Thymus (tissue), 11 donors: Measurements from ENCODE around the gene RAB3A. TPM values are rescaled to one million over a fixed set of nuclear protein-coding genes. Genes with fewer than 3 reads are reported as not detected.

Source experiments
- DNase-seq, 9 donors: peaks; one replicate each; pipeline ENCODE4 v3.0.0-alpha.2; 2013; ENCODE audit warnings: low spot score in 9 of 9, low read depth in 6 of 9, missing footprints in 1 of 9
- H3K27ac ChIP-seq, 2 donors: one replicate each; pipeline ENCODE4 v1.5.1; 2013; ENCODE audit warnings: control low read depth in 1 of 2, low read depth in 1 of 2, low read length in 1 of 2, mild to moderate bottlenecking in 1 of 2, moderate library complexity in 1 of 2
- H3K27me3 ChIP-seq, 2 donors: one replicate each; pipeline ENCODE4 v1.5.1; 2013; ENCODE audit warnings: low read length in 1 of 2; ENCODE audit not compliant: control insufficient read depth in 2 of 2, insufficient read depth in 1 of 2
- H3K36me3 ChIP-seq, 2 donors: one replicate each; pipeline ENCODE4 v1.5.1; 2013; ENCODE audit warnings: low read length in 1 of 2, mild to moderate bottlenecking in 1 of 2, moderate library complexity in 1 of 2; ENCODE audit not compliant: control insufficient read depth in 2 of 2, insufficient read depth in 2 of 2
- H3K4me1 ChIP-seq, 2 donors: one replicate each; pipeline ENCODE4 v1.5.1; 2013; ENCODE audit warnings: low read length in 2 of 2; ENCODE audit not compliant: control insufficient read depth in 2 of 2, insufficient read depth in 2 of 2
- H3K4me3 ChIP-seq, 2 donors: one replicate each; pipeline ENCODE4 v1.5.1; 2013; ENCODE audit warnings: low read length in 2 of 2, control low read depth in 1 of 2, mild to moderate bottlenecking in 1 of 2
- H3K9me3 ChIP-seq, 2 donors: one replicate each; pipeline ENCODE4 v1.5.1; 2013; ENCODE audit warnings: low read length in 1 of 2, mild to moderate bottlenecking in 1 of 2; ENCODE audit not compliant: control insufficient read depth in 2 of 2, insufficient read depth in 1 of 2
- WGBS: extraction: QIAGEN DNeasy Blood & Tissue Kit; methylation state at CpG from one replicate; pipeline ENCODE4 v1.1.7; 2013; 5-methylcytosine and 5-hydroxymethylcytosine counted together
- polyA plus RNA-seq: library from polyadenylated mRNA; stranded (reverse); fragments of 200-250 nt; gene quantifications from one replicate; pipeline ENCODE4 v1.2.3, GENCODE V29; 2013
- total RNA-seq: library from RNA; stranded (reverse); fragments of 120-200 nt; gene quantifications from one replicate; pipeline ENCODE4 v1.2.4, GENCODE V29; 2013
- donor health status: healthy.

RAB3A gene
- total and polyA plus RNA-seq, 2 donors = 0.52 to 1.0 TPM

- DNase-seq = peak; percentile 19 to 73 (median 47)
- Histone ChIP-seq H3K9me3 (peaks cover 9 to 16% of the 10 kb centered on the region in 2 donors), H3K27me3 (peaks cover 24 to 60% of the 10 kb centered on the region in 2 donors), H3K36me3 (no peaks in the 10 kb centered on the region), H3K4me1 (no peaks in the 10 kb centered on the region), H3K4me3 (no peak overlapping the region), H3K27ac (no peak overlapping the region)
- WGBS = 20% methylated on average over 37 of the region's 37 CpGs
Observed at GRCh38 chr19:18233224-18233825, 29.5 kb upstream of the RAB3A start.

- no peak overlapping the region for H3K27ac ChIP-seq
- no peak overlapping the region for H3K4me3 ChIP-seq
- H3K9me3 ChIP-seq = peaks cover 9 to 16% of the 10 kb centered on the region in 2 donors
- H3K36me3 ChIP-seq = no peaks in the 10 kb centered on the region
- peaks cover 25 to 67% of the 10 kb centered on the region in 2 donors for H3K27me3 ChIP-seq
- WGBS = 10% methylated on average over 46 of the region's 46 CpGs
- DNase-seq = no peak
- H3K4me1 ChIP-seq = no peaks in the 10 kb centered on the region
Observed at GRCh38 chr19:18232540-18233223, 28.8 kb upstream of the RAB3A start.

GRCh38 chr19:18231775-18232174 is 27.9 kb upstream of the RAB3A start:
- Histone ChIP-seq H3K4me3 (no peak overlapping the region), H3K36me3 (no peaks in the 10 kb centered on the region), H3K9me3 (peaks cover 9 to 16% of the 10 kb centered on the region in 2 donors), H3K27ac (no peak overlapping the region), H3K4me1 (no peaks in the 10 kb centered on the region), H3K27me3 (peaks cover 30 to 76% of the 10 kb centered on the region in 2 donors)
- WGBS = 27% methylated on average over 4 of the region's 4 CpGs
- DNase-seq = no peak

- no peak for DNase-seq
- Histone ChIP-seq H3K4me3 (no peak overlapping the region), H3K9me3 (peaks cover 9 to 16% of the 10 kb centered on the region in 2 donors), H3K36me3 (no peaks in the 10 kb centered on the region), H3K27me3 (peaks cover 36 to 80% of the 10 kb centered on the region in 2 donors), H3K27ac (no peak overlapping the region), H3K4me1 (no peaks in the 10 kb centered on the region)
- WGBS = 50% methylated on average over 18 of the region's 18 CpGs
Observed at GRCh38 chr19:18230941-18231734, 27.3 kb upstream of the RAB3A start.

GRCh38 chr19:18229915-18230314 is 26.1 kb upstream of the RAB3A start:
- H3K27ac ChIP-seq = no peak overlapping the region
- no peak for DNase-seq
- H3K9me3 ChIP-seq = peaks cover 9 to 16% of the 10 kb centered on the region in 2 donors
- WGBS = 88% methylated on average over 4 of the region's 4 CpGs
- H3K4me1 ChIP-seq = peaks cover 0 to 4% of the 10 kb centered on the region in 2 donors
- H3K36me3 ChIP-seq = no peaks in the 10 kb centered on the region
- H3K27me3 ChIP-seq = peaks cover 46 to 88% of the 10 kb centered on the region in 2 donors
- no peak overlapping the region for H3K4me3 ChIP-seq

- Histone ChIP-seq H3K4me1 (peaks cover 0 to 8% of the 10 kb centered on the region in 2 donors), H3K4me3 (no peak overlapping the region), H3K36me3 (no peaks in the 10 kb centered on the region), H3K9me3 (peaks cover 9 to 19% of the 10 kb centered on the region in 2 donors), H3K27me3 (peaks cover 50 to 91% of the 10 kb centered on the region in 2 donors), H3K27ac (no peak overlapping the region)
- WGBS = 81% methylated on average over 5 of the region's 5 CpGs
- DNase-seq = no peak
Observed at GRCh38 chr19:18229474-18229873, 25.6 kb upstream of the RAB3A start.

GRCh38 chr19:18227781-18228271 is 24.0 kb upstream of the RAB3A start:
- Histone ChIP-seq H3K27ac (no peak overlapping the region), H3K4me1 (peaks cover 0 to 13% of the 10 kb centered on the region in 2 donors), H3K36me3 (no peaks in the 10 kb centered on the region), H3K9me3 (peaks cover 2 to 8% of the 10 kb centered on the region in 2 donors), H3K4me3 (no peak overlapping the region), H3K27me3 (peaks cover 59 to 88% of the 10 kb centered on the region in 2 donors)
- DNase-seq = no peak
- WGBS = 81% methylated on average over 6 of the region's 6 CpGs

- Histone ChIP-seq H3K9me3 (peaks cover 1 to 4% of the 10 kb centered on the region in 2 donors), H3K27me3 (peaks cover 58 to 88% of the 10 kb centered on the region in 2 donors), H3K4me3 (no peak overlapping the region), H3K36me3 (no peaks in the 10 kb centered on the region), H3K27ac (no peak overlapping the region), H3K4me1 (peaks cover 0 to 13% of the 10 kb centered on the region in 2 donors)
- no peak for DNase-seq
- WGBS = 90% methylated on average over 18 of the region's 18 CpGs
Observed at GRCh38 chr19:18226956-18227780, 23.3 kb upstream of the RAB3A start.
